ENCODE results near the gene ITGB6.
A peak's percentile ranks its signal among the peaks of the same experiment; 100 is the strongest.

Gene ITGB6

GRCh38 chr2:160221391-160222276 is 21.6 kb upstream of the ITGB6 start:
- no peak for DNase-seq

DNA sequence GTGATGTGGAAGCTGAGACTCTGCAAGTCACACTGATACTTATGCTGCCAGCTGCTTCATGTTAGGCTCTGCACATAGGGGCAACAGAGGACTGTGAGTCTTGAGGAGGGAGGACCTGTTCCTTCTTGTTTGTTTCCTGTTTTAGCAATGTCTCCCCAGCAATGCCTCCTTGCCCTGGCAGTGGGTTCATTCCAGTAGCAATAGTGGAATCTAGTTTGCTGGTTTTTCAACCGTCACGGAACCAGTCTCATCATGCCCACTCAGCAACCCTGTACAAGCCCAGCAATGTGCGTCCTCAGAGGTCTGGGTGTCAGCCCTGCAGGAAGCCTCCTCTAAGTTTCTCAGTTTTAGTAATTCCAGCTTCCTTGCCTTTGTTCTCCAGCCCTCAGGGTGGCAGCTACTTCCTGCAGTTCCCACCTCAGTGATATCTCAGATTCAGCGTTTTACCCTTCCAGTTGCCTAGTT is 20.5 kb upstream of the ITGB6 start:
- no peak for DNase-seq

DNA sequence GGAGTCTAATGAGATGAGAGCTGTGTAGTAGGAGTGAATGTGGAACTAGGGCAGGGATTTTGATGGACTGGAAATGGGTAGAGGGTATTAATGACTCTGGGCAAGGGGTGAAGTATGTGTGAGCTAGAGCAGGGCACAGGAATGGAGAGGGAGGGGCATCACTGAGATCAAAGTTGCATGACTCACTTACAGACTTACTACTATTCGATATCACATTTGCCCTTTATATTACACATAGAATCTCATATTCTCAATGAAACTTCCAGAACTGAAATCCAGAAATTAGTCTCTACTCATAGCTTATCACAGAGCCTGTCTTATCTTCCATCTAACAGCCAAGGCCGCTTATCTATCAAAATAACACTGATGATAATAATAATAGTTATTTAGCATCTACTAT is 20.0 kb upstream of the ITGB6 start:
- no peak for DNase-seq

- no peak for DNase-seq
These were observed 14.7 kb upstream of the ITGB6 start for GRCh38 chr2:160214461-160215445.

DNA sequence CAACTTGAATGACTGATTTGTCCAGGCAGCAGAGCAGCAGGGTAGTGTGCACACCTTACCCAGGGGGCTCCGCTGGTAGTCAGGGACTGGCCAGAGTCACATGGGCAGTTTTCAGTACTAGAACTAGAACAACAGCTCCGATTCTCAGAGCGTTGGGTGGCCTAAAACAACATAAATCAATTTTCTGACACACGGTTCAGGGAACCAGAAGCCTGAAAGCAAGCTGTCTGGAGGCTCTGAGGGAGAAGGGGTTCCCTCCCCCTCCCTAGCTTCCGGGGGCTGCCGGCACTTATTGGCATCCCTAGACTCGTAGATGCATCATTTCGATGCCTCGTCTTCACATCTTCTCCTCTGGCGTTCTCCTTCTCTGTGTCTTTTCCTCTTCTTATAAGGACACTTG is 13.4 kb upstream of the ITGB6 start:
- no peak for DNase-seq

GRCh38 chr2:160210599-160211138 is 10.6 kb upstream of the ITGB6 start:
- peak; percentile 67 for DNase-seq

GRCh38 chr2:160209516-160209856 is 9.4 kb upstream of the ITGB6 start:
- DNase-seq = no peak

GRCh38 chr2:160208655-160209515 is 8.8 kb upstream of the ITGB6 start:
- DNase-seq = no peak

GRCh38 chr2:160207804-160208654 is 8.0 kb upstream of the ITGB6 start:
- DNase-seq = no peak

GRCh38 chr2:160207271-160207670 is 7.2 kb upstream of the ITGB6 start:
- DNase-seq = no peak

GRCh38 chr2:160206436-160206835 is 6.4 kb upstream of the ITGB6 start:
- DNase-seq = no peak

GRCh38 chr2:160205505-160205904 is 5.4 kb upstream of the ITGB6 start:
- no peak for DNase-seq

- DNase-seq = no peak
These were observed 3.4 kb upstream of the ITGB6 start for GRCh38 chr2:160203422-160203821.

DNA sequence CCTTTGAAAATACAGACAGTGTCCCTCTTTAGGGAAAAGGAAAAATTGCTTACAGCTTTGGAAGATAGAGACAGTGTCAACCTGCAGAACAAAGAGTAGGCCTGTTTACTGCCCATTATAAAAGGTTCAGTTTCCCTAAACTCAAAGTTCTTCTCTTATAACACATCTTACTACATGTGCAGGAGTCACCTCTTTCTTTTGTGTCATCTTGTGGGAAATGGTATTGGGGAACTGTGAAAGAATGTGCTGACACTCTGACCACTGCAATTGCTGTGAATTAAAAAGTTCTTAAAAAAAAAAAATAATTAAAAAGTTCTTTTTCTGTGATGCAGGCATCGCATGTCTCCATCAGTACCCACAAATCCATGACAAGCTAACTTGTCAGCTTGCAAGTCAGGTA is 2.9 kb upstream of the ITGB6 start:
- DNase-seq = no peak

GRCh38 chr2:160201849-160202539 is 1.9 kb upstream of the ITGB6 start:
- no peak for DNase-seq

- DNase-seq = no peak
These were observed 849 bp upstream of the ITGB6 start for GRCh38 chr2:160200921-160201320.

- no peak for DNase-seq
These were observed 1.0 kb downstream of the ITGB6 start for GRCh38 chr2:160199053-160199452.

- no peak for DNase-seq
These were observed 2.5 kb downstream of the ITGB6 start for GRCh38 chr2:160197587-160197986.

- DNase-seq = no peak
These were observed 5.1 kb downstream of the ITGB6 start for GRCh38 chr2:160194946-160195345.

DNA sequence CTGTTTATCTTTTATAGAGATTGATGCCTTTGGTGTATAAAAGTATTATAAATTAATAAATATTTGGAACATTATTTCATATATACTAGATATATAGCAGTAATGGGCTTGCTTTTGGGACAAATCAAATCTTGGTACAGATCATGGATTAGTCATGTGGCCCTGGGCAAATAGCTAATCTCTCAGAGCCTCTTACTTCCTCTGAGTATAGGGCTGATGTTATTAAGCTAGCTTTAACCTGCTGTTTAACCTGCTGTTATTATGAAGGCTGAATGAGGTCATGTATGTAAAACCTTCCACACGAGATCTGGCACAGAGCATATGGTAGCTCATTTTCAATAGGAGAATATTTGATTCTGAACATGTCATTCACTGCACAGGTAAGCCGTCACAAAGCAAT is 5.7 kb downstream of the ITGB6 start:
- DNase-seq = no peak

Measured in CD4-positive, alpha-beta T cell treated with Interferon gamma for 1 hour (primary cell).